ENCODE results near the gene CRHR1.

CRHR1 gene

DNA sequence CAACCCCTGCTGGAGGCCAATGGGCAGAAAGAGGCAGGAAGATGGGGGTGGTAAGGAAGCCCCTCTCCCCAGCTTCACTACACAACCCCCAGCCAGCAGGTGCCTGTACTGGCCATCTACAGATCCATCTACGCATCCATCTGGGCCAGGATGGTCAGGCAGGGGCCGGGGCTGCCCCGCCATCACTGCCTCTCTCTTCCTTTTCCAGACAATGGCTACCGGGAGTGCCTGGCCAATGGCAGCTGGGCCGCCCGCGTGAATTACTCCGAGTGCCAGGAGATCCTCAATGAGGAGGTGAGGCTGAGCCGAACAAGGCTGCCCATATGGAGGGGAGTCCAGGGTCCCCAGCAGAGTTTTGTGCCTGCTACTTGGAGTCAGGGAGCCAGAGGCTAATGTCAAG is 37.0 kb downstream of the CRHR1 start:
- no peak overlapping the region for H2AFZ ChIP-seq (ENCODE audit: low read depth, low read length)
- DNase-seq (no peak), ATAC-seq (ENCODE audit: insufficient read depth, low read depth) (no peak)
- no peak overlapping the region for H3K4me3 ChIP-seq (ENCODE audit: low read depth in 1 of 2, low read length in 2 of 2)
- peaks cover 4% of the 10 kb centered on the region for H3K27me3 ChIP-seq (ENCODE audit: insufficient read depth, low read length, poor library complexity)
- H3K4me2 ChIP-seq (ENCODE audit: insufficient read depth, low read length) = no peak overlapping the region
- TF ChIP-seq, protein P1, sequence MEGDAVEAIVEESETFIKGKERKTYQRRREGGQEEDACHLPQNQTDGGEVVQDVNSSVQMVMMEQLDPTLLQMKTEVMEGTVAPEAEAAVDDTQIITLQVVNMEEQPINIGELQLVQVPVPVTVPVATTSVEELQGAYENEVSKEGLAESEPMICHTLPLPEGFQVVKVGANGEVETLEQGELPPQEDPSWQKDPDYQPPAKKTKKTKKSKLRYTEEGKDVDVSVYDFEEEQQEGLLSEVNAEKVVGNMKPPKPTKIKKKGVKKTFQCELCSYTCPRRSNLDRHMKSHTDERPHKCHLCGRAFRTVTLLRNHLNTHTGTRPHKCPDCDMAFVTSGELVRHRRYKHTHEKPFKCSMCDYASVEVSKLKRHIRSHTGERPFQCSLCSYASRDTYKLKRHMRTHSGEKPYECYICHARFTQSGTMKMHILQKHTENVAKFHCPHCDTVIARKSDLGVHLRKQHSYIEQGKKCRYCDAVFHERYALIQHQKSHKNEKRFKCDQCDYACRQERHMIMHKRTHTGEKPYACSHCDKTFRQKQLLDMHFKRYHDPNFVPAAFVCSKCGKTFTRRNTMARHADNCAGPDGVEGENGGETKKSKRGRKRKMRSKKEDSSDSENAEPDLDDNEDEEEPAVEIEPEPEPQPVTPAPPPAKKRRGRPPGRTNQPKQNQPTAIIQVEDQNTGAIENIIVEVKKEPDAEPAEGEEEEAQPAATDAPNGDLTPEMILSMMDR (IDR thresholded peaks at IDR 0.05; ENCODE audit: borderline replicate concordance, extremely low read depth, low read length, poor library complexity, severe bottlenecking) = no peak
- TF ChIP-seq EZH2 (IDR thresholded peaks at IDR 0.05; ENCODE audit: borderline replicate concordance, low read depth, low read length, severe bottlenecking) = no peak
- H4K20me1 ChIP-seq (ENCODE audit: insufficient read depth, low read length) = no peaks in the 10 kb centered on the region
- H3K27ac ChIP-seq (ENCODE audit: low read length) = no peak overlapping the region
- no peaks in the 10 kb centered on the region for H3K9me3 ChIP-seq (ENCODE audit: insufficient read depth, low read length, severe bottlenecking)
- H3K36me3 ChIP-seq (ENCODE audit: insufficient read depth, low read length) = no peaks in the 10 kb centered on the region
- H3K4me1 ChIP-seq (ENCODE audit: insufficient read depth, low read length) = no peaks in the 10 kb centered on the region
- no peak overlapping the region for H3K9ac ChIP-seq (ENCODE audit: low read depth, low read length)
- H3K79me2 ChIP-seq (ENCODE audit: insufficient read depth, low read length) = no peaks in the 10 kb centered on the region

DNA sequence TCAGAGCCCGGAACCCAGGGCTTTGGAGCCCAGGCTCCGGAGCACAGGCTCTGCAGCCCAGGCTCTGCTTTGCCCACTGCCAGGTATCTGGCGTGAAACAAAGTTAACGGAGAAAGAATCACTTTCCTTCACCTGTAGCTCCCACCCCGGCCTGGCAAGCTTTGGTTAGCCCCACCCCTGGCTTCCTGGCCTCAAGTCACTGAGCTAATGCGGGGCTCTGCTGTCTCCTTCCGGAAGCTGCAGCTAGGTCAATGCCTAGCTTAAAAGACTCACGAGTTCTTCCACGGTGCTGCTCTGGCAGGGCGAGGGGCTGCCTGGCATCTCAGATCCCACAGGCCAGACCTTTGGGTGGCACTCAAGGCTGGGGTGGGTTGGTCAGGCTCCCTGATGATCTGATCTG is 39.5 kb downstream of the CRHR1 start:
- H3K27me3 ChIP-seq (ENCODE audit: insufficient read depth, low read length, poor library complexity) = peaks cover 11% of the 10 kb centered on the region
- no peak overlapping the region for H2AFZ ChIP-seq (ENCODE audit: low read depth, low read length)
- H3K4me1 ChIP-seq (ENCODE audit: insufficient read depth, low read length) = no peaks in the 10 kb centered on the region
- H3K4me2 ChIP-seq (ENCODE audit: insufficient read depth, low read length) = no peak overlapping the region
- no peaks in the 10 kb centered on the region for H3K9me3 ChIP-seq (ENCODE audit: insufficient read depth, low read length, severe bottlenecking)
- H3K4me3 ChIP-seq (ENCODE audit: low read depth in 1 of 2, low read length in 2 of 2) = no peak overlapping the region
- peaks cover 4% of the 10 kb centered on the region; the same call in 1 of the 2 replicates for H4K20me1 ChIP-seq (ENCODE audit: insufficient read depth, low read length)
- DNase-seq (no peak), ATAC-seq (ENCODE audit: insufficient read depth, low read depth) (peak; percentile 44; the same call in 2 of the 3 replicates)
- H3K36me3 ChIP-seq (ENCODE audit: insufficient read depth, low read length) = no peaks in the 10 kb centered on the region
- H3K9ac ChIP-seq (ENCODE audit: low read depth, low read length) = no peak overlapping the region
- no peak for TF ChIP-seq EZH2 (IDR thresholded peaks at IDR 0.05; ENCODE audit: borderline replicate concordance, low read depth, low read length, severe bottlenecking)
- TF ChIP-seq, protein P1 (IDR thresholded peaks at IDR 0.05; ENCODE audit: borderline replicate concordance, extremely low read depth, low read length, poor library complexity, severe bottlenecking) = no peak
- H3K27ac ChIP-seq (ENCODE audit: low read length) = no peak overlapping the region
- H3K79me2 ChIP-seq (ENCODE audit: insufficient read depth, low read length) = no peaks in the 10 kb centered on the region

DNA sequence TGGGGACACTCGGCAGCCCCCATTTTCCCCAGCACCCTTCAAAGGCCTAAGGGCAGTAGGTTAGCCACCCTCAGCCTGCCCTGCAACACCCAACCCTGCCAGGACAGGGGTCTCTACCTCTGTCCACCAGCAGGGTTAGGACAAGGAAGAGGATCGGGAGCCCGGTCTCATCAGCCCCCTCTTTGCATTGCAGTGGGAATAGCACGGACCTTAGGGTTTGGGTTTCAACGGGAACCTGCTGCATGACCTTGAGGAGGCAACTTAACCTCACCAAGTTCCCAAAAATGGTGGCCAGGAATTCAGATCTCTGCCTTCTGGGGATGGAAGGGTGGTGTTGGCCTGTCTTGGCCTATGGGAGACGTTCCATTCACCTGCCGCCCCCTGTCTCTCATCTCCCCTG is 40.4 kb downstream of the CRHR1 start:
- peaks cover 17% of the 10 kb centered on the region for H3K27me3 ChIP-seq (ENCODE audit: insufficient read depth, low read length, poor library complexity)
- H3K79me2 ChIP-seq (ENCODE audit: insufficient read depth, low read length) = no peaks in the 10 kb centered on the region

More for the DNA sequence above, 40.4 kb downstream of the CRHR1 start:
- Histone ChIP-seq H3K4me2 (ENCODE audit: insufficient read depth, low read length) (no peak overlapping the region), H2AFZ (ENCODE audit: low read depth, low read length) (no peak overlapping the region), H3K4me3 (ENCODE audit: low read depth in 1 of 2, low read length in 2 of 2) (no peak overlapping the region), H3K36me3 (ENCODE audit: insufficient read depth, low read length) (no peaks in the 10 kb centered on the region), H3K9ac (ENCODE audit: low read depth, low read length) (no peak overlapping the region), H3K4me1 (ENCODE audit: insufficient read depth, low read length) (no peaks in the 10 kb centered on the region), H3K9me3 (ENCODE audit: insufficient read depth, low read length, severe bottlenecking) (no peaks in the 10 kb centered on the region), H4K20me1 (ENCODE audit: insufficient read depth, low read length) (peaks cover 4% of the 10 kb centered on the region; the same call in 1 of the 2 replicates), H3K27ac (ENCODE audit: low read length) (no peak overlapping the region)
- TF ChIP-seq, protein P1 (IDR thresholded peaks at IDR 0.05; ENCODE audit: borderline replicate concordance, extremely low read depth, low read length, poor library complexity, severe bottlenecking) = no peak
- no peak for TF ChIP-seq EZH2 (IDR thresholded peaks at IDR 0.05; ENCODE audit: borderline replicate concordance, low read depth, low read length, severe bottlenecking)
- ATAC-seq (ENCODE audit: insufficient read depth, low read depth) (no peak), DNase-seq (no peak)
